HG03045 (cell line): ENCODE data around the gene DIPK1C.

Experiments used
- ATAC-seq: cut with Tn5 transposase; IDR thresholded peaks from one replicate; pipeline ENCODE4 v1.9.1; 2021; ENCODE audit warnings: mild to moderate bottlenecking, moderate library complexity; ENCODE audit not compliant: unreplicated experiment

Gene DIPK1C

GRCh38 chr18:74454279-74454751 lies 2.8 kb downstream of the DIPK1C start:
- no peak for ATAC-seq

DNA sequence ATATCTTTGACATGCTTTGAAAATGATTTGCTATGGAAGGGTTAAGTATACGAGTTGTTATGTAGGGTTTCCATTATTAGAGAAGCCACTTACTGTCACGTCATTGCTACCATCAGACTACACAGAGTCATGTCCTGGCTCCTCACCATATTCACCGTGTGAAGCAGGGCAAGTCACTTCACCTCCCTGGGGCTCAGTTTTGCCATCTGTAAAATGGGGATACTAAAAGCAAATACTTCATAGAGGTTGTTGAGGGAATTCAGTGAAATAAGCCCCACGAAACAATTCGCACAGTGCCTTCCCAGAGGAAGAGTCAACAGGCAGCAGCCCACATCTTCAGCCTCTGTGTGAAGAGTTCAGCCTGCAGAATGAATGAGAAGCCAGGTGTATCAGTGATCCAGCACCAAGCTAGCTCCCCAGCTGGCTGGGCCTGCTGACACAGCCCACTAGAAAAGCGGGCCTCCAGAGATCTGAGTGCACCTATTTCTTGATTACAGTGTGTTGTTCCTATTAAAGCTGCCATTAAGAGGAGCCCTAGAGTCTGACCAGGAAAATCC lies 3.4 kb downstream of the DIPK1C start:
- ATAC-seq, result no peak

DNA sequence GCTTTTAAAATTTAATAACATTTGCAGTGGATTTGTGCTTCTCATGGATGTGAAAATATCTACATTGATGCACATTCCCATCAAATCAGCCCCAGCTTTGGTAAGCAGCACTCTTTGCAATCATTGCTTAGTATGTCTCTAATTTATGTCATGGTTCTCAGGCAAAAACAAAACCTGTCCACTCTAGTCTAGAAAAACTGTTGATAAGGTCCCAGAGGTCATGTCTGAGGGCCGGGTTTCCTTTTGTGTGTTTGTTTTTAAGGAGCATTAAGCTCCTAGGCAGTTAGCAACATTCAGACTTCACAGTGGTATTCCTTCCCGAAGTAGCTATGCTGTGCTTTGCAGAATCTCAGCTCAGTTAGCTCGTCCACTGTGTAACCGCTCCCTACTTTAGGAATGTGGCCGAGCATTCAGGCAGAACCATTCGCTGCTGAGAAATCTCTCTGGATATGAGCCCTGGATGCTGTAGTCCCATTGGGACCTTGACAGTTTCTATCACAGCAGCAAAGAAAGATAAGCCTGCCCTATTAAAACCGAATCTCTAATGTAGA lies 4.0 kb downstream of the DIPK1C start:
- ATAC-seq, result no peak

GRCh38 chr18:74451148-74451547 lies 6.0 kb downstream of the DIPK1C start:
- no peak for ATAC-seq

DNA sequence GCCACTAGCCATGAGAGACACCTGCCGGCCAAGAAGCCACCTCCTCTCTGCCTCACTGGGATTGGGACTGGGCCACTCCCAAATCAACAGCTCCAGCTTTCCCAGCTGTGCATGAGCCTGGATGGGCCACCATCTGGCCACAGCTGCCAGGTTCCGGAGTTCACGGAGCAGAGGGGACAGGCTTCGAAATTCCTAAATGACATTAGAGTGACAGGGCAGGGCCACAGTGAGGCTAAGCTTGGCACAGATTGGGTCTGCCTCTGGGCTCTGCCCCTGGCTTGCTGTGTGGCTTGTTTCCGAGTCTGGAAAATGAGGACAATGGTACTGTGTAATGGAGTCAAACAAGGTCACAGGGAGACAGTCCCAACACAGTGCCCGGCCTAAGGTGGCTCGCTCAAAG lies 6.5 kb downstream of the DIPK1C start:
- no peak for ATAC-seq

DNA sequence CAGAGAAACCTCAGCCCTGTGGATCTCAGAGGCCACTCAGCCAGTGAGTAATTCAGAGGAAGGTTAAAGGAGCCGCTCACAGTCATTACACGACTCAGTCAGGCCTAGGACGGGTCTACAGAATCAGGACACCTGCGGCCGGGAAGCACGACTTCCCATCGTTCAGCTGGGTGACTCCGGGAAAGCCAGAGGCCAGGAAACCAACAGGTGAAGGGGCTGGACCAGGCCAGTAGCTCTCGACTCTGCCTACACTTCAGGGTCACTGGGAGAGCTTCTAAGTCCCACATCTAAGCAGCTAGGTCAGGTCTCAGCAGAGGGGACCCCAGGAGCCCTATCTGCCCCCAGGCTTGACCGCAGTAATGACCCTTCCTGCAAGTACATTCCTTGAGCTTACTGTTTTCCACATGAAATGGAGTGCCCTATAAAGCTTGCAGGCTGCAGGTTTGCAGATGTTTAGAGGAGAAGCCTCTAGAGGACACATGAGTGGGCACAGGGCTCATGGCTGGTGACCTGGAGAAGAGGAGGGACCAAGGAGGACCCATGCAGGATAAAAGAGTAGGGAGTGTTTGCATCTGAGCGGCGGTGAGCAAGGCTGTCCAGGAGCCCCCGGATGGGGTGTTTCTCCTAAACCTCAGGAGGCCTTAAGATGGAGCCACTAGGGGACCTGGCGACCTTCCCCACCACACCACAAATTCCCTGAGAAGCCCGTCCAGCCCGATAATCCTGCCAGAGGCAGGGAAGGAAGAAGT lies 9.5 kb downstream of the DIPK1C start:
- no peak for ATAC-seq

DNA sequence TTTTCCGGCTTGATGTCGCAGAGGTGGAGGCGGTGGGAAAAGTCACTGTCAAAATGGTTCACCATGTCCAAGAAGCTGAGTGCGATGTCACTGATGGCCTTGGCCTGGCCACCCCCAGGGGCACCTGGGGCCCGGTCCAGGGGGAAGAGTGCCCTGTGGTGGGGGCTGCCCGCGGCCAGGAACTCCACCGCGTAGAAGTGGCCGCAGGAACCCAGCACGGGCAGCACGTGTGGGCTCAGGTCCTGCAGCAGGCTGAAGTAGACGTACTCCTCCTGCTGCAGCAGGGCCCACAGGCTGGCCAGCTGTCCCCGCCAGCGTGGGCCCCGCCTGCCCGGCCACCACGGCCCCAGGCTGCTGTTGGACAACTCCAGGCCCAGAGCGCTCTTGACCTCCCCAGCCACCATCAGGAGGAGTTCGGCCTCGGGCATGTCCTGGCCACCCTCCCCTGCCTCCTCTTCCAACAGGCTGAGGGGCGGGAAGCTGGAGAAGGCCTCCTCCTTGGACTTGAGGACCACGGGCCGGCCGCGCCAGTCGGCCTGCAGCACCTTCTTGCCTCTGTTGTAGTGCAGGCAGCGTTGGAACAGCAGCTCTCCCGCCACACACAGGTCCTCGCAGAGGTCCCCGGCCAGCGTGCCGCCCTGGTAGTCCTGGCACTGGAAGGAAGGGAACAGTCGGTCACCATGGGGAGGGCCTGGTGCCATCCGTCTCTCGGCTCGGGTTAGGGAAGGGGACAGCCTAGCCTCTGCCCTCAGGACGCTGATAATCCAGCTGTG lies 10.3 kb downstream of the DIPK1C start:
- no peak for ATAC-seq

DNA sequence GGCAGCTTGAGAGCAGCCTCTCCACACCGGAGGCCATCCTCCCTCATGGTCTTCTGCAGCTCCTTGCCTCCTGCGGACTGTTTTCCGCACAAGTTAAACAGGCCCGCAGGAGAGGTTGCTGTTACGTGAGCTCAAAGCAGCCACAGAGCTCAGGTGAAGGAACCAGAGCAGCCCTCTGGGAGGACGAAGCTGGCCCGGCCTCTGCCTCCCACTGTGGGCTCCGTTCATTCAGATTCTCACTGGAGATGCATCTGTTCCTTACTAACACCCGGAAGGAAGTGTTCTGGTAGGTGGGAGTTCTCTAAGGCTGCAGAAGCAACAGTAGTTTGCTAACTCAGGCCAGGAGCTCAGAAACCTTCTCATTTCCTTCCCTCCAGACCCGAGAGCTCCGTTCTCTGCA lies 10.9 kb downstream of the DIPK1C start:
- no peak for ATAC-seq

- no peak for ATAC-seq
Measured at GRCh38 chr18:74445585-74445984, 11.5 kb downstream of the DIPK1C start.

- ATAC-seq, result no peak
Measured at GRCh38 chr18:74444104-74444503, 13.0 kb downstream of the DIPK1C start.

DNA sequence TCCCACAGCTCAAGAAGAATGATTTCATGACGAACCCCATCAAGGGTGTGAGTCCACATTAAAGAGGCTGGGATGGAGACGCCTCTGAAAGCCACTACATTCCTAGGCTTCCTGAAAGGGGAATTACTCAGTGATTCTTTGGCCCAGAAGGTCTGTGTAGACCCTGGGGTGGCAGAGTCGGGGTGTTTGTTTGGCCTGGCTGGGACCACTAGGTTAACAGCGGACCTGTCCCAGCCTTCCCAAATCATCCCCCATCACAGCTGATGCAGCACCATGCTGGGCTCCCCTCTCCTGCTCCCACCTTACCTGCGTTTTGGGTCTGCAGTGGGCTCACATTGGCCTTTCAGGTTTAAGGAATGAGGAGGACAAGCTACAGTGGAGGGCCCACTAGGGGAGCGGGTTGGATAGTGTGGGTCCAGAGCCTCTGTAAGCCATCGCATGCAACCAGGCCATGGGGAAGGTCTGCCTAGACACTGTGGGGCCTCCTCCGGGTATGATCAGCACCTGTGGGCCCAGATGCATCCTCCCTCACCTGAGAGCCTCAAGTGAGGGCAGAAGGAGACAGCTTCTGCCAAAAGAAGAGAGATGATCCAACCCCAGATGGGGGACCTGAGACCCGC lies 16.2 kb downstream of the DIPK1C start:
- no peak for ATAC-seq

DNA sequence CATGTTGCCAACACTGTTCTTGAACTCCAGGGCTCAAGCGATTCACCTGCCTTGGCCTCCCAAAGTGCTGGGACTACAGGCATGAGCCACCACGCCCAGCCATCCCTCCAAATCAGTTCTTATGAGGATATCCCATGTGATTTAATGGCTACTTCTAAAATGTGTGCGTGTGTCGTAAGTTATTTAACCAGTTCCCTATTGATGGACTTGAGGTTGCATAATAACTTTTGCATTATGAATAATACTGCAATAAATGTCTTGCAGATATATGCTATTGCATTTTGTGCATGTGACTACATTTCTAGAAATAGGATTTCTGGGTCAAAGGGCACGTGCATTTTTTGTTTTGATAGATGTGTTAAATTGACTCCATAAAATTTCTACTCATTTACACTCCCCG lies 19.0 kb downstream of the DIPK1C start:
- no peak for ATAC-seq

GRCh38 chr18:74436158-74436769 lies 20.8 kb downstream of the DIPK1C start:
- no peak for ATAC-seq

GRCh38 chr18:74435740-74436139 lies 21.4 kb downstream of the DIPK1C start:
- ATAC-seq, result no peak

GRCh38 chr18:74434466-74434865 lies 22.6 kb downstream of the DIPK1C start:
- ATAC-seq, result no peak

- no peak for ATAC-seq
Measured at GRCh38 chr18:74430806-74431571, 26.1 kb downstream of the DIPK1C start.

DNA sequence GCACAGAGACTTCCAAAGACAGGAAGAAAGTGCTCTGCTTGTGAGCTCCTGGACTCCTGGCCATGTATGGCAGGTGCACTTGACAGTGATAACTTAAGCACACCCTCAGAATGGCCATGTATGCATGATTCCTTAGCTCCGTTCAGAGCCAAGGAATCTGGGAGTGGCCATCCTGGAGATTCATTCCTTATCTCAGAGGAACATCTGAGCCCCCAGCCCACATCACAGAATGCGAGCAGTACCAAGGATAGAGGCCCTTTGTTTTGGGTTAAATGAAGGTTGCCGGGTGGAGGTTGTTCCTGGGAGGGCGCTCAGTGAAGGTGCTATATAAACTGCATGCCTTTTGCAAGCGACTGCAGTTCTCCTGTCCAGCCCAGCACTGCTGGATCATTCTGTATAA lies 26.9 kb downstream of the DIPK1C start:
- no peak for ATAC-seq

DNA sequence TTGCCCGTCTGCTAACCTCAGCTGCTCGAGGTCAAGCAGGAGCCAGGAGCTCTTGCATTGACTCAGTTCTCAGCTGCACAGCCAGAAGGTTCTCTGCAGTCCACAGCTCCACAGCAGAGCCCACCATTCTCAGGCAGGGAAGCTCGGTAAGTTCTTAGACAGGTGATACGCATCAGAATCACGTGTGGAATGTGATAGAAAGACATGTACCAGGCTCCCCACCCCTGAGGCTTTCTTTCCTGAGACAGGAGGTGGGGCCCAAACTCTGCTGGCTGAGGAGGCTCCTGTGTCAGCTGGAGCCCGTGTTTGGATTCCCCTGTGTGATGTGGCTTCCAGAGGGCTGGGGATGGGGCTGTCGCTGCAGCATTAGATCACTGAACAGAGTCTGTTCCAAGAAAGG lies 28.0 kb downstream of the DIPK1C start:
- no peak for ATAC-seq

- ATAC-seq, result no peak
Measured at GRCh38 chr18:74427442-74428112, 29.5 kb downstream of the DIPK1C start.

DNA sequence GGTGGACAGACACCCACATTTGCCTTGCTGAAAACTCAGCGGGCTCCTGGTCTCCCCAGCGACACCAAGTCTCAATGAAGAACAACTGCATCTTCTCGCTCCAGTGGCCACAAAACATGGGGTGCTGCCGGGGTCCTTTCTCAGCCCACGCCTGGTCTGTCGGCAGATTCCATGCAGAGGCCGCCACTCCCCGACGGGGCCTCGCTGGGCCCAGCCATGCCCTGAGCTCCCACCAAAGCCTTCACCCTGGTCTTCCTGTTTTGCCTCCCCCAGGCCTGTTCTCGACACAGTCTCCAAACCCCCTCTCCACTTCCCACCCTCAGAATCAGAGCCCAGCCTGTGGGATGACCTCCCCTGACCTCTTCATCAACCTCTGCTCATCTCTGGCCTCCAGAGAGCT lies 31.2 kb downstream of the DIPK1C start:
- ATAC-seq, result no peak
